Adipocyte (in vitro differentiated cells): ENCODE measurements around the gene OR13C5.

Experiments
- DNase-seq: peaks from one replicate; pipeline ENCODE4 v3.0.0-alpha.2; 2015; ENCODE audit warnings: low read depth
- H3K27me3 ChIP-seq: replicated peaks from 2 replicates; pipeline ENCODE4 v1.7.0; 2013; ENCODE audit warnings: mild to moderate bottlenecking, low read length, moderate library complexity; ENCODE audit not compliant: control insufficient read depth, insufficient read depth
- H3K36me3 ChIP-seq: 2 replicates; pipeline ENCODE4 v1.7.0; 2013; ENCODE audit warnings: low read length, mild to moderate bottlenecking, moderate library complexity; ENCODE audit not compliant: control insufficient read depth, insufficient read depth, severe bottlenecking
- H3K4me1 ChIP-seq: 2 replicates; pipeline ENCODE4 v1.7.0; 2013; ENCODE audit warnings: mild to moderate bottlenecking, low read length, moderate library complexity; ENCODE audit not compliant: control insufficient read depth, insufficient read depth
- H3K4me3 ChIP-seq: 2 replicates; pipeline ENCODE4 v1.7.0; 2013; ENCODE audit warnings: mild to moderate bottlenecking, low read length, moderate library complexity
- H3K9ac ChIP-seq: 2 replicates; pipeline ENCODE4 v1.7.0; 2013; ENCODE audit warnings: mild to moderate bottlenecking, low read length, moderate library complexity
- H3K9me3 ChIP-seq: 2 replicates; pipeline ENCODE4 v1.7.0; 2013; ENCODE audit warnings: mild to moderate bottlenecking, low read length, moderate library complexity; ENCODE audit not compliant: control insufficient read depth

Gene OR13C5

DNA sequence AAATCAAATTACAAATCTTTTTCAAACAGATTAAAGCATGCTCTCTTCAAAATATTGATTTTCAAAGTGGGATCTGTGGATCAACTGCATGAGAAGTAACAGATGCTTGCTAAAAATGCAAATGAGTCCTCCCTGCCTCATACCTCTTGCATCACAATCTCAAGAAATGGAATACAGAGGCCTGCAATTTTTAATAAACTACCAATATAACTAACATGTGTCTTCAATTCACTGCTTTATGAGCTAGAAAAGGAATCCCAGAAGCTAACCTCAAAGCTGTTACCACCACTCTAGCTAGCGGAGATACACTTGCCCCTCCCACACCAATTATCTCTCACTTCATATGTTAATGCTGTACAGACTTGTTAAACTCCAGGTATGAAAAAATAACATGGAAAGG lies 9.6 kb downstream of the OR13C5 start:
- Histone ChIP-seq H3K27me3 (no peaks in the 10 kb centered on the region), H3K9me3 (peaks cover 5% of the 10 kb centered on the region), H3K4me1 (peaks cover 34% of the 10 kb centered on the region), H3K4me3 (no peak overlapping the region), H3K36me3 (no peaks in the 10 kb centered on the region), H3K9ac (no peak overlapping the region)
- DNase-seq = peak; percentile 45

DNA sequence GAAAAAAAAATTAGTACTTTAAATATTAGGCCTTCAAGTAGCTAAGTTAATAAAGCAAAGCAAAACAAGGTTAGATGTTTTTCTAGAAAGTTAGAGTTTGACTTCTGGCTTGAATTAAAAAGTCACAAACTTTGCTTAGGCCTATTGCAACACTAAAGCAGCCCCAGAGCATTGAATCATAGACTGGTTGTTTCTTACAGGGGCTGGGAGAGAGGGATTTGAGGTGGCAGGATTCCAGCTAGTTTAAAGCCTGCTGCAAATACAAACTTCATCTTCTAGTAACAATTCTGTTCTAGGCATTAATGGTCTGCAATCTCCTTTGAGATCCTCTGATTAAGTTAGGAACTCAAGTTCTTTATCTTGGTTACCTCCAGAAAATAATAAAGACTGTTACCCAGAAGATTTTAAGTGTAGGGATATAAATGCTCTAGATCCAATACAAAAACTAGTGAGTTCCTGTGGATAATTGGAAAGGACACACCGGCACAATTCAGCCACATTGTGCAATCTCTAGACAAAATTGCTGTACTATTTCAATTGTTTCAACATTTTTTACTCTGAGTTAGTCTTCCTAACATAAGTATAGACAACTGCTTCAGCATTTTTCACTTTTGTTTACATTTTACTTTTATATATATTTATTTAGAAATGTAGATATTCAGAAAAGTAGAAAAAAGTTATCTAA lies 12.6 kb downstream of the OR13C5 start:
- DNase-seq = peak; percentile 90
- Histone ChIP-seq H3K36me3 (no peaks in the 10 kb centered on the region), H3K4me3 (peak overlapping the region; percentile 43), H3K4me1 (peaks cover 34% of the 10 kb centered on the region), H3K9me3 (no peaks in the 10 kb centered on the region), H3K9ac (peak overlapping the region; percentile 69), H3K27me3 (no peaks in the 10 kb centered on the region)

DNA sequence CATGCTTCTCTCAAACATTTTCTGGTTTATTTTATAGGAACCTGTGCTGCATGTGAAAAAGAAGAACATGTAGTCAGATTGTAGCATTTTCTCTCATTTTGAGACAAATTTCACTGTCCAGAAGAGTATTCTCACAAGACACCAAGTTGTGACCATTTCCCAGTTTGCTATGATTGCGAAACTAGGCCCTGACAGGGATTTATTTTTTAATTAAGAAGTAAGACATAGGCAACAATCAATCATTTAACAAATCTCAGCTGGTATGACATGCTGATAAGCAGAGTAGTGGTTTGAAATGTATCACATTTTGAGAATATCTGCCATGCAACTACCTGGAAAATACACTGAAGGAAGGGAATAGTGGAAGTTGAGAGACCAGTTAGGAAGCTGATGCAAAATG lies 18.7 kb downstream of the OR13C5 start:
- Histone ChIP-seq H3K36me3 (no peaks in the 10 kb centered on the region), H3K4me3 (no peak overlapping the region), H3K4me1 (peaks cover 9% of the 10 kb centered on the region), H3K9ac (no peak overlapping the region), H3K9me3 (no peaks in the 10 kb centered on the region), H3K27me3 (no peaks in the 10 kb centered on the region)
- no peak for DNase-seq

DNA sequence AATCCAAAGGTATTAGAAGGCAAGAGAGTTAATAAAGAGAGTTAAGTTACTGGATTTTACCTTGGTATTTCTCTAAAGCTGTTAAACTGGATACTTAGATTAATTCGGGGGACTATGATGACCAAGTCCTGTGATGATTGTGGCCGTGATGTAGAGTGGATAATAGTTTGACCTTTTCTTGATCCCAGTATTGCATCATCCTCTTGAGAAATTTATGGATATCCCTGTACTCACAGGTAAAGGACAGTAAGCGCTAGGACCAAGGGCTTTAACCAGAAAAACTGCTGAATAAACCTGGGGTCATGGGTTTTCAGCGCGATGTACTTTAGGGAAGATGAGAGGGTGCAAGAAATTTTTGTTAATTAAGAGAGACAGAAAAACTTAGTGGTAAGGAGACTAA lies 21.9 kb downstream of the OR13C5 start:
- Histone ChIP-seq H3K9ac (no peak overlapping the region), H3K4me3 (no peak overlapping the region), H3K27me3 (no peaks in the 10 kb centered on the region), H3K4me1 (peaks cover 8% of the 10 kb centered on the region), H3K36me3 (no peaks in the 10 kb centered on the region), H3K9me3 (peaks cover 8% of the 10 kb centered on the region)
- no peak for DNase-seq

DNA sequence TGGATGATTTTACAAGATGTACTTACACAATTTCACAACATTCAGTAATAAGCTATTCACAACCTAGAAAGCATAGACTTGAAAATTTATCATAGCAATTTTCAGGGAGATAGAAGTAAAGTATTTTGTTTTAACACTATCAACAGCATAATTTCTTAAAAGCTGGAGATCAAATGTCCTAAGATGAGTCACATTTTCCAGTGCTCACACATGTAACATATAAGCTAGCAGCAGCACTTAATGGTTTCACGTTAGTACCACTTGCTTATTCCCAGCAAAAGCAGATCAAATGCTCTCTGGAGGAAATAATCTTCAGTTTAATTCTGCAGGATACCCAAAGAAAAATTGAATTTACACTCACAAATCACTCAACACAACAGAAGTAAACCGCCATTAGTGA lies 23.8 kb downstream of the OR13C5 start:
- peaks cover 5% of the 10 kb centered on the region for H3K4me1 ChIP-seq
- DNase-seq = peak; percentile 18
- no peaks in the 10 kb centered on the region for H3K36me3 ChIP-seq
- H3K9me3 ChIP-seq = peaks cover 17% of the 10 kb centered on the region
- no peaks in the 10 kb centered on the region for H3K27me3 ChIP-seq
- H3K4me3 ChIP-seq = no peak overlapping the region
- H3K9ac ChIP-seq = no peak overlapping the region

DNA sequence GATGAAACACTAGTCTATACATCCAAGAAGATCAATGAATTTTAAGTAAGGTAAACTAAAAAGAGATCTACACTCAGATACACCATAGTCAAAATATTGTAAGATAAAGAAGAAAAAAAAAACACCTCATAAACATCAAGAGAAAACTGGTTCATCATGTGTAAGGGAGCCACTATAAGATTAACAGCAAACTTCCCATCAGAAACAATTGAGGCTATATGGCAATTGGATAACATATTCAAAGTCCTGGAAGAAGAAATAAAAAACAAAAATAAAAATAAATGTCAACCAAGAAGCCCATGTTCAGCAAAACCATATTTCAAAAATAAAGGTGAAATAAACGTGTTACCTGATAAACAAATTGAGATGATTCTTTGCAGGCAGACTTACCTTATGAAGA lies 26.6 kb downstream of the OR13C5 start:
- Histone ChIP-seq H3K4me1 (no peaks in the 10 kb centered on the region), H3K9me3 (peaks cover 17% of the 10 kb centered on the region), H3K9ac (no peak overlapping the region), H3K27me3 (no peaks in the 10 kb centered on the region), H3K36me3 (no peaks in the 10 kb centered on the region), H3K4me3 (no peak overlapping the region)
- DNase-seq = no peak

DNA sequence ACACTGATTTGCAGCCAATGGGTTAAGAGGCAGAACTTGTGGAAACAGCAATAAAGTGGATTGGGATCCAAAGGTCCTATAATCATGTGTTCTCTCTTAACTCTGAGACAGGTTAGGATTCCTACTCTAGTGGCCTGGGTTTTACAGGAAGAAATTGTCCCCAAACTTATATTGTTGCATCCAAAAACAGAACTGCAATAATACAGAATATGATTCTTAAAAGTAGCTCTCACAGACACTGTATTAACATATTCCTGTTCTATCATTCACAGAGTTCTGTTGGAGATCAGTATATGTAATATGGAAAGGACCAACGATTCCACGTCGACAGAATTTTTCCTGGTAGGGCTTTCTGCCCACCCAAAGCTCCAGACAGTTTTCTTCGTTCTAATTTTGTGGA lies 30.3 kb downstream of the OR13C5 start, which contains the start of gene OR13C8:
OR13C8 (plus strand) TSS at position 301 of the 400 bp plus-strand sequence; CDS start at position 301, 0 bp downstream.
- H3K4me3 ChIP-seq = no peak within 1 kb of the TSS
- no peak within 1 kb of the TSS for H3K9ac ChIP-seq
- H3K9me3 ChIP-seq = peaks cover 17% of the 10 kb centered on the region
- H3K4me1 ChIP-seq = no peaks in the 10 kb centered on the region
- no peak for DNase-seq
- no peaks in the 10 kb centered on the region for H3K36me3 ChIP-seq
- no peaks in the 10 kb centered on the region for H3K27me3 ChIP-seq

DNA sequence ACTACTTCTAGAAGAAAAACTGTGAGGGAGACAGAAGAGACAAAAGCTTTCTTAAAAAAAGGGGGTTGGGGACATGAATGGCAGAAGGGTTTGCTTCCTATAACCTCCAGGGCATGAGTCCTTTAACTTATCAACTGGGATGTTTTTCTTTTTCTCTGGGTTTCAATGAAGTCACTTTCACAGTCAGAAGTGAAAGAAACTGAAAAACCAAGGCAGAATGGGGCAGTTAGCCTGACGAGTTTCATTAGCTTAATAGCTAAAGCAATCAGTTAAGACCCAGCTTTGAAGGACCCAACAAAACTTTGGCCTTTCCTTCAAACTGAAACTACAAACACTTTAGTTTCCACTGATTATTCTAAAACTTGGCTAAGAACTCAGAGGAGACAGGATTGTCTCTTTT lies 34.9 kb downstream of the OR13C5 start:
- no peaks in the 10 kb centered on the region for H3K9me3 ChIP-seq
- H3K9ac ChIP-seq = no peak overlapping the region
- no peak overlapping the region for H3K4me3 ChIP-seq
- H3K27me3 ChIP-seq = no peaks in the 10 kb centered on the region
- DNase-seq = no peak
- no peaks in the 10 kb centered on the region for H3K36me3 ChIP-seq
- H3K4me1 ChIP-seq = no peaks in the 10 kb centered on the region

DNA sequence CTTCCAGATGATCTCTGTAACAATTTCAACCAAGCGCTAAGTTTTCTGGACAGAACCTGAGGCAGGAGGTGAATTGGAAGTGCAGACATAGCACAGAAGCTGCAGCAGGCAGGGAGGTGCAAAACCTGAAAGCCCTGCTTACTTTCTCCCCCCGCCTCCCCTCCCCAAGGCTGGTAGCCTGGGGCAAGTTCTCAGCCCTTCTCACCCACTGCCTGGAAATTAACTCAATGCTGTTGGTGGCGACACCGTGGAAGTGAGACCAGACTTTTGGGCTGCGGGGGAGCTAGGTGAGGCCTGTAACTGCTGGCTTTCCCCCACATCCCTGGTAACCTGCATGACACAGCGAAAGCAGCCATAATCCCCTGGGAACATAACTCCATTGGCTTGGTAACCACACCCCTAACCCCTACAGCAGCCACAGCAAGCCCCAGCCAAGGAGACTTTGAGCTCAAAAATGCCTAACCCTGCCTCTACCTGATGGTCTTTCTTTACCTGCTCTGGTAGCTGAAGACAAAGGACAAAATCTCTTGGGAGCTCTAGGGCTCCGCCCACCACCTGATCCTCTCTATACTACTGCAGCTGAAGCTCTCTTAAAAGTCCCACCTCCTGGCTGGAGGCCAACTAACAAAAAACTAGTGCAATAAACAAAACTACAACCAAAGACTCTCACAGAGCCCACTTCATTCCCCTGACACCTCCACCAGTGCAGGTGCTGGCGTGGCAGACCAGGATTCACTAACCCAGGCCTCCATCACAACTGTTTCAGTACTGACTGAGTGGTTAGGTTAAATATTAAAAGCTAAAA lies 42.2 kb downstream of the OR13C5 start:
- Histone ChIP-seq H3K9me3 (no peaks in the 10 kb centered on the region), H3K36me3 (no peaks in the 10 kb centered on the region), H3K9ac (no peak overlapping the region), H3K4me3 (no peak overlapping the region), H3K27me3 (no peaks in the 10 kb centered on the region), H3K4me1 (peaks cover 8% of the 10 kb centered on the region)
- DNase-seq = no peak

DNA sequence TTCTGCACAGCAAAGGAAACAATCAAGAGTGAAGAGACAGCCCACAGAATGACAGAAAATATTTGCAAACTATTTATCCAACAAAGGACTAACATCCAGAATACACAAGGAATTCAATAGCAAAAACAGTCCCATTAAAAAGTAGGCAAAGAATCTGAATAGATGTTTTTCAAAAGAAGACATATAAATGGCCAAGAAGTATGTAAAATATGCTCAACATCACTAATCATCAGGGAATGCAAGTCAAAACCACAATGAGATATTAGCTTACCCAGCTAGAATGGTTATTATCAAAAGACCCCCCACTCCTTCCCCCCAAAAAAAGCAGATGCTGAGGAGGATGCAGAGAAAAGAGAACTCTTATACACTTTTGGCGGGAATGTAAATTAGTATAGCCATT lies 43.7 kb downstream of the OR13C5 start:
- Histone ChIP-seq H3K4me1 (peaks cover 8% of the 10 kb centered on the region), H3K36me3 (no peaks in the 10 kb centered on the region), H3K9ac (no peak overlapping the region), H3K27me3 (no peaks in the 10 kb centered on the region), H3K4me3 (no peak overlapping the region), H3K9me3 (no peaks in the 10 kb centered on the region)
- DNase-seq = no peak

DNA sequence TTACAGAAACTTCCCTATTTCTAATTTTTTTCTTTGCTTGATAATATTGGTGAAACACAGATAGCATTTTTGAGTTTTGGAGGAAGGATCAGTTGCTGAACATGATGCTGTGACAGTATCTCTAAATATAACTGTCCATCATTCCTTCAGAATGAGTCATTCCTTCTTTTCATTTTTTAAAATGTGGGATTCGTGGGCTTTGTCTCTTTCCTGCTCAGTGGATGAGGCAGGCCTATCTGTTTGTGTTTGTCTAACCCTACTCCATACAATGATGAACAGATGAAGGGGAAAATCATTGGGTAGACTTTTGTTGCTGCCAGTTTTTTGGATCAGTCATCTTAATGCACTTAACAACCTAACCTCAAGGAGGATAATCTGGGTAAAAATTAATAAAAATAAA lies 46.0 kb downstream of the OR13C5 start:
- H3K9ac ChIP-seq = no peak overlapping the region
- no peaks in the 10 kb centered on the region for H3K36me3 ChIP-seq
- no peaks in the 10 kb centered on the region for H3K27me3 ChIP-seq
- no peak overlapping the region for H3K4me3 ChIP-seq
- DNase-seq = peak; percentile 19
- H3K9me3 ChIP-seq = no peaks in the 10 kb centered on the region
- peaks cover 8% of the 10 kb centered on the region for H3K4me1 ChIP-seq
